Loucy (cell line): Measurements from ENCODE around the gene RFFL.

Source experiments
- H2AFZ ChIP-seq: fragments of 200-600 bp; sonication (generic); 2 replicates; pipeline ENCODE4 v1.6.0; 2016; ENCODE audit warnings: antibody characterized with exemption, mild to moderate bottlenecking, low read length, moderate library complexity
- H3F3A ChIP-seq: fragments of 200-600 bp; 2 replicates; pipeline ENCODE4 v1.6.0; 2016; ENCODE audit warnings: antibody characterized with exemption, low read depth, mild to moderate bottlenecking
- H3K27me3 ChIP-seq: fragments of 200-600 bp; sonication (generic); 2 replicates; pipeline ENCODE4 v1.6.1; 2014; ENCODE audit warnings: low read length, mild to moderate bottlenecking; ENCODE audit not compliant: insufficient read depth, poor library complexity, severe bottlenecking
- H3K36me3 ChIP-seq: fragments of 200-600 bp; sonication (generic); 2 replicates; pipeline ENCODE4 v1.6.1; 2016; ENCODE audit warnings: low read length; ENCODE audit not compliant: insufficient read depth
- H3K4me1 ChIP-seq: fragments of 200-600 bp; sonication (generic); 2 replicates; pipeline ENCODE4 v1.5.1; 2014; ENCODE audit warnings: low read length, mild to moderate bottlenecking; ENCODE audit not compliant: insufficient read depth, poor library complexity, severe bottlenecking
- H3K4me2 ChIP-seq: fragments of 200-600 bp; sonication (generic); 2 replicates; pipeline ENCODE4 v1.6.0; 2014; ENCODE audit warnings: antibody characterized with exemption, low read length, low read depth, mild to moderate bottlenecking; ENCODE audit not compliant: poor library complexity, severe bottlenecking
- H3K4me3 ChIP-seq: fragments of 200-600 bp; sonication (generic); 2 replicates; pipeline ENCODE4 v1.5.1; 2014; ENCODE audit warnings: low read length, mild to moderate bottlenecking, mixed read lengths; ENCODE audit not compliant: poor library complexity, severe bottlenecking
- H3K79me2 ChIP-seq: fragments of 200-600 bp; sonication (generic); 2 replicates; pipeline ENCODE4 v1.6.1; 2014; ENCODE audit warnings: low read length; ENCODE audit not compliant: insufficient read depth
- H3K9ac ChIP-seq: fragments of 200-600 bp; sonication (generic); 2 replicates; pipeline ENCODE4 v1.6.0; 2014; ENCODE audit warnings: mild to moderate bottlenecking, low read depth, low read length, moderate library complexity; ENCODE audit not compliant: poor library complexity, severe bottlenecking
- H3K9me2 ChIP-seq: fragments of 200-600 bp; sonication (generic); replicated peaks from 2 replicates; pipeline ENCODE4 v1.6.1; 2016; ENCODE audit warnings: low read depth, low read length, mixed read lengths
- H3K9me3 ChIP-seq: fragments of 200-600 bp; sonication (generic); 2 replicates; pipeline ENCODE4 v1.6.1; 2014; ENCODE audit warnings: mild to moderate bottlenecking, antibody characterized with exemption, low read length, low read depth; ENCODE audit not compliant: insufficient read depth
- H4K20me1 ChIP-seq: fragments of 200-600 bp; sonication (generic); 2 replicates; pipeline ENCODE4 v1.6.0; 2014; ENCODE audit warnings: antibody characterized with exemption, low read length, mild to moderate bottlenecking; ENCODE audit not compliant: insufficient read depth, poor library complexity, severe bottlenecking
- CTCF ChIP-seq: fragments of 200-600 bp; sonication (generic); conservative IDR thresholded peaks from 2 replicates; pipeline ENCODE4 v1.5.1; 2014; ENCODE audit warnings: mild to moderate bottlenecking, antibody characterized with exemption, low read length
- EZH2phosphoT487 ChIP-seq: fragments of 200-600 bp; IDR thresholded peaks from 2 replicates; pipeline ENCODE4 v1.6.1; 2018; ENCODE audit warnings: antibody characterized with exemption, mild to moderate bottlenecking, moderate library complexity, borderline replicate concordance

Gene RFFL

DNA sequence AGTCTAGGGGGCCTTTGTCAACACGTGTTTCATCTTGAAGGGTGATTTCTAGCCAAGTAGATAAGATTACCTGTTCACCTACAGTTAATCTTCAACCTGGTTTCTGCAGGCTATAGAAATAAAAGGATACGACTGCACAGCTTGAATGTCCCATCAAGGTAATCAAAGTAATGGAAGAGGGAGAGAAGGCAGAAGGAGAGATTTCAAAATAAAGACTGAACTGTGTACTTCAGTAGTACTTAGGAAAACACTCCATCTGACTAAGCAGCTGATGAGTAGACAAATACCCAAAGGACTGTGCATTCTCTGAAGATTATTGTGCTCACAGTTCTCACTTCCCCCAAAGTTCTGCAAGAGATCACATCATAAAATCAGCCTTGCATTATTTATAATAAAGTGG, 5.8 kb upstream of the RFFL start:
- TF ChIP-seq EZH2phosphoT487: no peak
- TF ChIP-seq CTCF: no peak
- Histone ChIP-seq H2AFZ (no peak overlapping the region), H3K4me1 (peaks cover 19% of the 10 kb centered on the region), H3K4me3 (no peak overlapping the region), H3K36me3 (no peaks in the 10 kb centered on the region), H3K27me3 (no peaks in the 10 kb centered on the region), H3K9me2 (no peaks in the 10 kb centered on the region), H4K20me1 (no peaks in the 10 kb centered on the region), H3F3A (no peaks in the 10 kb centered on the region), H3K9ac (no peak overlapping the region), H3K9me3 (no peaks in the 10 kb centered on the region), H3K4me2 (no peak overlapping the region), H3K79me2 (peaks cover 7% of the 10 kb centered on the region; the same call in 1 of the 2 replicates)

GRCh38 chr17:35068249-35068648, 4.7 kb upstream of the RFFL start:
- Histone ChIP-seq H3K9me2 (no peaks in the 10 kb centered on the region), H3K4me3 (no peak overlapping the region), H3F3A (no peaks in the 10 kb centered on the region), H3K36me3 (no peaks in the 10 kb centered on the region), H3K9me3 (no peaks in the 10 kb centered on the region), H4K20me1 (no peaks in the 10 kb centered on the region), H2AFZ (no peak overlapping the region), H3K27me3 (no peaks in the 10 kb centered on the region), H3K4me2 (no peak overlapping the region), H3K4me1 (peaks cover 24% of the 10 kb centered on the region), H3K9ac (no peak overlapping the region), H3K79me2 (peaks cover 7% of the 10 kb centered on the region; the same call in 1 of the 2 replicates)
- no peak for TF ChIP-seq CTCF
- no peak for TF ChIP-seq EZH2phosphoT487

DNA sequence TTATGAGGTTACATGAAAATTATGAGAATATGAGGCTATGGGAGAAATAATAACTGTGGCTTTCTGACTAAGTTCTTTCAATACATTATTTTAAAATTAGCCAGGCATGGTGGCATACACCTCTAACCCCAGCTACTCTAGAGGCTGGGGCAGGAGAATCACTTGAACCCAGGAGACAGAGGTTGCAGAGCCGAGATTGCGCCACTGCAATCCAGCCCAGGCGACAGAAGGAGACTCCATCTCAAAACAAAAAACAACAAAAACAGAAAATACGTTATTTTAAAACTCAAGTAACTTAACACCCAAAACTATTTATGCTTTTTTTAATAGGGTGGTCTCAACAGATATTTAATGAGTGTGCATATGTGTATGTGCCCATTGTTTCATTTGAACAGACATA, 2.4 kb upstream of the RFFL start:
- Histone ChIP-seq H3K4me2 (no peak overlapping the region), H4K20me1 (no peaks in the 10 kb centered on the region), H3K9me3 (no peaks in the 10 kb centered on the region), H3K36me3 (no peaks in the 10 kb centered on the region), H3K4me1 (peaks cover 22% of the 10 kb centered on the region), H3K4me3 (no peak overlapping the region), H3K27me3 (no peaks in the 10 kb centered on the region), H3F3A (no peaks in the 10 kb centered on the region), H3K79me2 (peaks cover 6% of the 10 kb centered on the region; the same call in 1 of the 2 replicates), H3K9ac (no peak overlapping the region), H3K9me2 (no peaks in the 10 kb centered on the region), H2AFZ (no peak overlapping the region)
- no peak for TF ChIP-seq CTCF
- no peak for TF ChIP-seq EZH2phosphoT487
